Measurements from ENCODE around the gene RAP1GAP2.
"Not testable (repeated sequence)": the region's sequence is repeated elsewhere in the genome, so short reads cannot be mapped to it uniquely, and the experiment has no call there.

The RAP1GAP2 gene

GRCh38 chr17:2986925-2987324 is 190.7 kb downstream of the RAP1GAP2 start:
- H3K36me3 ChIP-seq (ENCODE audit: control insufficient read depth, insufficient read depth, low read length): peaks cover 69% of the 10 kb centered on the region

GRCh38 chr17:2989396-2989795 is 193.2 kb downstream of the RAP1GAP2 start:
- not testable (repeated sequence) for H3K9me3 ChIP-seq (ENCODE audit: control insufficient read depth, insufficient read depth, low read length); H3K4me3 ChIP-seq (ENCODE audit: low read depth, low read length); H3K9ac ChIP-seq (ENCODE audit: low read depth, low read length); H3K4me1 ChIP-seq (ENCODE audit: control insufficient read depth, insufficient read depth, low read length); H3K27me3 ChIP-seq (ENCODE audit: control insufficient read depth, insufficient read depth, low read length); H3K27ac ChIP-seq (ENCODE audit: low read depth, low read length)
- peaks cover 60% of the 10 kb centered on the region for H3K36me3 ChIP-seq (ENCODE audit: control insufficient read depth, insufficient read depth, low read length)

More at GRCh38 chr17:2986925-2987324, 190.7 kb downstream of the RAP1GAP2 start:
- no peak overlapping the region for H3K27ac ChIP-seq (ENCODE audit: low read depth, low read length)
- H3K4me3 ChIP-seq (ENCODE audit: low read depth, low read length): no peak overlapping the region
- H3K9ac ChIP-seq (ENCODE audit: low read depth, low read length): no peak overlapping the region
- no peaks in the 10 kb centered on the region for H3K4me1 ChIP-seq (ENCODE audit: control insufficient read depth, insufficient read depth, low read length)
- H3K27me3 ChIP-seq (ENCODE audit: control insufficient read depth, insufficient read depth, low read length): no peaks in the 10 kb centered on the region
- H3K9me3 ChIP-seq (ENCODE audit: control insufficient read depth, insufficient read depth, low read length): no peaks in the 10 kb centered on the region

GRCh38 chr17:2989855-2990254 is 193.6 kb downstream of the RAP1GAP2 start:
- no peak overlapping the region for H3K4me3 ChIP-seq (ENCODE audit: low read depth, low read length)
- H3K36me3 ChIP-seq (ENCODE audit: control insufficient read depth, insufficient read depth, low read length): peaks cover 58% of the 10 kb centered on the region
- H3K9ac ChIP-seq (ENCODE audit: low read depth, low read length): no peak overlapping the region
- no peaks in the 10 kb centered on the region for H3K4me1 ChIP-seq (ENCODE audit: control insufficient read depth, insufficient read depth, low read length)
- H3K9me3 ChIP-seq (ENCODE audit: control insufficient read depth, insufficient read depth, low read length): no peaks in the 10 kb centered on the region
- H3K27ac ChIP-seq (ENCODE audit: low read depth, low read length): no peak overlapping the region
- no peaks in the 10 kb centered on the region for H3K27me3 ChIP-seq (ENCODE audit: control insufficient read depth, insufficient read depth, low read length)

- Histone ChIP-seq H3K4me3 (ENCODE audit: low read depth, low read length) (no peak overlapping the region), H3K9ac (ENCODE audit: low read depth, low read length) (no peak overlapping the region), H3K36me3 (ENCODE audit: control insufficient read depth, insufficient read depth, low read length) (peaks cover 58% of the 10 kb centered on the region), H3K27me3 (ENCODE audit: control insufficient read depth, insufficient read depth, low read length) (no peaks in the 10 kb centered on the region), H3K27ac (ENCODE audit: low read depth, low read length) (no peak overlapping the region), H3K4me1 (ENCODE audit: control insufficient read depth, insufficient read depth, low read length) (no peaks in the 10 kb centered on the region), H3K9me3 (ENCODE audit: control insufficient read depth, insufficient read depth, low read length) (no peaks in the 10 kb centered on the region)
Observed at GRCh38 chr17:2990396-2990795, 194.2 kb downstream of the RAP1GAP2 start.

GRCh38 chr17:2991396-2992180 is 195.3 kb downstream of the RAP1GAP2 start:
- H3K4me1 ChIP-seq (ENCODE audit: control insufficient read depth, insufficient read depth, low read length); H3K4me3 ChIP-seq (ENCODE audit: low read depth, low read length): not testable (repeated sequence)
- H3K36me3 ChIP-seq (ENCODE audit: control insufficient read depth, insufficient read depth, low read length): peaks cover 54% of the 10 kb centered on the region

GRCh38 chr17:2994441-2994840 is 198.2 kb downstream of the RAP1GAP2 start:
- H3K4me3 ChIP-seq (ENCODE audit: low read depth, low read length): no peak overlapping the region
- no peaks in the 10 kb centered on the region for H3K27me3 ChIP-seq (ENCODE audit: control insufficient read depth, insufficient read depth, low read length)
- no peak overlapping the region for H3K27ac ChIP-seq (ENCODE audit: low read depth, low read length)
- no peaks in the 10 kb centered on the region for H3K9me3 ChIP-seq (ENCODE audit: control insufficient read depth, insufficient read depth, low read length)
- peaks cover 69% of the 10 kb centered on the region for H3K36me3 ChIP-seq (ENCODE audit: control insufficient read depth, insufficient read depth, low read length)
- no peak overlapping the region for H3K9ac ChIP-seq (ENCODE audit: low read depth, low read length)
- H3K4me1 ChIP-seq (ENCODE audit: control insufficient read depth, insufficient read depth, low read length): no peaks in the 10 kb centered on the region

More at GRCh38 chr17:2991396-2992180, 195.3 kb downstream of the RAP1GAP2 start:
- not testable (repeated sequence) for H3K27ac ChIP-seq (ENCODE audit: low read depth, low read length); H3K27me3 ChIP-seq (ENCODE audit: control insufficient read depth, insufficient read depth, low read length); H3K9ac ChIP-seq (ENCODE audit: low read depth, low read length); H3K9me3 ChIP-seq (ENCODE audit: control insufficient read depth, insufficient read depth, low read length)

- Histone ChIP-seq H3K9ac (ENCODE audit: low read depth, low read length) (no peak overlapping the region), H3K4me3 (ENCODE audit: low read depth, low read length) (no peak overlapping the region), H3K9me3 (ENCODE audit: control insufficient read depth, insufficient read depth, low read length) (no peaks in the 10 kb centered on the region), H3K27ac (ENCODE audit: low read depth, low read length) (no peak overlapping the region), H3K4me1 (ENCODE audit: control insufficient read depth, insufficient read depth, low read length) (no peaks in the 10 kb centered on the region), H3K27me3 (ENCODE audit: control insufficient read depth, insufficient read depth, low read length) (no peaks in the 10 kb centered on the region), H3K36me3 (ENCODE audit: control insufficient read depth, insufficient read depth, low read length) (peaks cover 68% of the 10 kb centered on the region)
Observed at GRCh38 chr17:2995377-2995776, 199.1 kb downstream of the RAP1GAP2 start.

- no peaks in the 10 kb centered on the region for H3K27me3 ChIP-seq (ENCODE audit: control insufficient read depth, insufficient read depth, low read length)
- H3K9me3 ChIP-seq (ENCODE audit: control insufficient read depth, insufficient read depth, low read length): no peaks in the 10 kb centered on the region
- H3K9ac ChIP-seq (ENCODE audit: low read depth, low read length): no peak overlapping the region
- H3K27ac ChIP-seq (ENCODE audit: low read depth, low read length): no peak overlapping the region
- no peaks in the 10 kb centered on the region for H3K4me1 ChIP-seq (ENCODE audit: control insufficient read depth, insufficient read depth, low read length)
- H3K4me3 ChIP-seq (ENCODE audit: low read depth, low read length): no peak overlapping the region
- H3K36me3 ChIP-seq (ENCODE audit: control insufficient read depth, insufficient read depth, low read length): peaks cover 65% of the 10 kb centered on the region
Observed at GRCh38 chr17:2995886-2996809, 199.9 kb downstream of the RAP1GAP2 start.

GRCh38 chr17:2996810-2997670 is 200.8 kb downstream of the RAP1GAP2 start:
- Histone ChIP-seq H3K4me3 (ENCODE audit: low read depth, low read length) (no peak overlapping the region), H3K27ac (ENCODE audit: low read depth, low read length) (no peak overlapping the region), H3K36me3 (ENCODE audit: control insufficient read depth, insufficient read depth, low read length) (peaks cover 61% of the 10 kb centered on the region), H3K27me3 (ENCODE audit: control insufficient read depth, insufficient read depth, low read length) (no peaks in the 10 kb centered on the region), H3K9ac (ENCODE audit: low read depth, low read length) (no peak overlapping the region), H3K9me3 (ENCODE audit: control insufficient read depth, insufficient read depth, low read length) (no peaks in the 10 kb centered on the region), H3K4me1 (ENCODE audit: control insufficient read depth, insufficient read depth, low read length) (no peaks in the 10 kb centered on the region)

- H3K36me3 ChIP-seq (ENCODE audit: control insufficient read depth, insufficient read depth, low read length): peaks cover 67% of the 10 kb centered on the region
- not testable (repeated sequence) for H3K27ac ChIP-seq (ENCODE audit: low read depth, low read length); H3K9me3 ChIP-seq (ENCODE audit: control insufficient read depth, insufficient read depth, low read length); H3K4me1 ChIP-seq (ENCODE audit: control insufficient read depth, insufficient read depth, low read length); H3K27me3 ChIP-seq (ENCODE audit: control insufficient read depth, insufficient read depth, low read length); H3K9ac ChIP-seq (ENCODE audit: low read depth, low read length); H3K4me3 ChIP-seq (ENCODE audit: low read depth, low read length)
Observed at GRCh38 chr17:2998469-2998901, 202.2 kb downstream of the RAP1GAP2 start.
